NCI-H2196 treated with DMSO at 0.1 percent for 48 hours (cell line): ENCODE results near the gene KAZN.

Experiments
- DNase-seq: peaks from one replicate; lab custom pipeline; 2025; ENCODE audit not compliant: unreplicated experiment; lab: John Stamatoyannopoulos, UW

The KAZN gene

GRCh38 chr1:14763977-14764376, 165.5 kb downstream of the KAZN start:
- DNase-seq: no peak

GRCh38 chr1:14765773-14766172, 167.3 kb downstream of the KAZN start:
- no peak for DNase-seq

- DNase-seq: no peak
Observed at GRCh38 chr1:14767075-14767474, 168.6 kb downstream of the KAZN start.

GRCh38 chr1:14768582-14769304, 170.3 kb downstream of the KAZN start:
- no peak for DNase-seq

- DNase-seq: no peak
Observed at GRCh38 chr1:14769486-14770274, 171.2 kb downstream of the KAZN start.

- DNase-seq: no peak
Observed at GRCh38 chr1:14773396-14774025, 175.0 kb downstream of the KAZN start.

GRCh38 chr1:14774225-14774624, 175.7 kb downstream of the KAZN start:
- no peak for DNase-seq

GRCh38 chr1:14774988-14775387, 176.5 kb downstream of the KAZN start:
- no peak for DNase-seq

- no peak for DNase-seq
Observed at GRCh38 chr1:14775434-14775833, 176.9 kb downstream of the KAZN start.

GRCh38 chr1:14777516-14778506, 179.3 kb downstream of the KAZN start:
- no peak for DNase-seq

- no peak for DNase-seq
Observed at GRCh38 chr1:14778541-14778897, 180.0 kb downstream of the KAZN start.

GRCh38 chr1:14778898-14779865, 180.7 kb downstream of the KAZN start:
- peak; percentile 14 for DNase-seq

GRCh38 chr1:14780271-14780670, 181.8 kb downstream of the KAZN start:
- no peak for DNase-seq

GRCh38 chr1:14781811-14782210, 183.3 kb downstream of the KAZN start:
- DNase-seq: no peak

GRCh38 chr1:14782741-14783591, 184.5 kb downstream of the KAZN start:
- DNase-seq: no peak

- DNase-seq: no peak
Observed at GRCh38 chr1:14783592-14783886, 185.1 kb downstream of the KAZN start.

GRCh38 chr1:14784790-14785773, 186.6 kb downstream of the KAZN start:
- no peak for DNase-seq
